HG02973 (cell line): ENCODE measurements around the gene G6PC3.
"Not testable (repeated sequence)": the region's sequence is repeated elsewhere in the genome, so short reads cannot be mapped to it uniquely, and the experiment has no call there.

Experiments
- ATAC-seq: cut with Tn5 transposase; IDR thresholded peaks from one replicate; pipeline ENCODE4 v1.9.1; 2021; ENCODE audit warnings: moderate library complexity; ENCODE audit not compliant: unreplicated experiment

Gene G6PC3

GRCh38 chr17:44105941-44106340 lies 35.4 kb downstream of the G6PC3 start:
- no peak for ATAC-seq

DNA sequence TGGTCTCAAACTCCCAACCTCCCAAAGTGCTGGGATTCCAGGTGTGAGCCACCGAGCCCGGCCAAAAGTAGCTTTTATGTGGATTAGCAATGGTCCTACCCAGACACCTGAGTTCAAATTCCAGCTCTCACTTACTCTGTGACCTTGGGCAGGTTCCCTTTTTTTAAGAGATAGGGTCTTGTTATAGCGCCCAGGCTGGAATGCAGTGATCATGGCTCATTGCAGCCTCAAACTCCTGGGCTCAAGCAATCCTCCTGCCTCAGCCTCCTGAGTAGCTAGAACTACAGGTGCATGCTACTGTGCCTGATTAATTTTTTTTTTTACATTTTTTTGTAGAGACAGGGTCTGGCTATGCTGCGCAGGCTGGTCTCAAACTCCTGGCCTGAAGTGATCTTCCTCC lies 36.3 kb downstream of the G6PC3 start:
- ATAC-seq, result no peak

- ATAC-seq, result no peak
These were observed 38.1 kb downstream of the G6PC3 start for GRCh38 chr17:44108440-44109311.

- no peak for ATAC-seq
These were observed 38.7 kb downstream of the G6PC3 start for GRCh38 chr17:44109312-44109630.

GRCh38 chr17:44110011-44110686 lies 39.6 kb downstream of the G6PC3 start:
- no peak for ATAC-seq

GRCh38 chr17:44110823-44111633 lies 40.5 kb downstream of the G6PC3 start:
- ATAC-seq, result peak; percentile 50

- no peak for ATAC-seq
These were observed 41.2 kb downstream of the G6PC3 start for GRCh38 chr17:44111777-44112176.

DNA sequence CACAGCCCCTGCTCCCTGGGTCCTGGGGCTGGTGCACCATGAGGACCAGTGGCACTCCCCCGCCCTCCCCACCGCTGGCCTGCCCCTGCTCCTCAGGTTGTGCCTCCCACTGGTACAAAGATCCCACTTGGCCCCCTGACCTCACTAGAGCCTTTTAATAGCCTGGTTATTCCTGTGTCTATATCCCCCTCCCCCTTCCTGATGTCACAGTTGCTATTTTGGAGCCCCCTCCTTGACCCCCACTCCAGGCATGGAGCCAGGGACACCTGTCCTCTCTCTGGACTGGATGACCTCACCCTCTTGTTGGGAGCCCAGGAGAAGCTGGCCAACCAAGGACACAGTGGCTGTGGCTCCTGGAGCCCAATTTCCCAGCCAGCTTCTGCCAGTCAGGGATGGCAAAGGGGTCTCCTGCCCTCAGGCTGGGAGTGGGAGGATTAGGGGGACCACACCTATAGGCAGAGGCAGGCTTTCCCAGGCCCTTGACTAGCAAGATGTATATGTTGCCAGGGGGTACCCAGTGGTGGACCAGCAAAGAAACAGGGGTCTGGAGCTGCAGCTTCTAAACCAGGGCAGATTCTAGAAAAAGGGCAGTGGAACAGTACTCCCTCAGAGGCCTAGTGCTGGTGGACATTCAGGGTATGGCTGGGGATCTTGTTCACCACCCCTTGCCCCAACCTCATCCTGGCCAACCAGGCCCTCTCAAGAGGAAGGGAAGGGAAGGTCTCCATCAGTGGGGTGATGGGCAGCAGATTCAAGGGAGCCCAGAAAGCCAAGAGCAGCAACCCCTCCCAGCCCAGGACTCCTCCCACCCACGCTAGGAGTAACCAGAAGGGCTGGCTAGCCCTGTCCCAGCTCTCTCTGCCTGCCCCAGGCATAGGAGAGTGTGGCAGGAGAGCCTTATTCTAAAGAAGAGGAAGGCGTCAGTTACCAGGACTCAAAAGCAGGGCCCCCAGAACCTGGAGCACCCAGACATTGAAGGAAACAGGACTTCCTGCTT lies 42.0 kb downstream of the G6PC3 start:
- no peak for ATAC-seq

DNA sequence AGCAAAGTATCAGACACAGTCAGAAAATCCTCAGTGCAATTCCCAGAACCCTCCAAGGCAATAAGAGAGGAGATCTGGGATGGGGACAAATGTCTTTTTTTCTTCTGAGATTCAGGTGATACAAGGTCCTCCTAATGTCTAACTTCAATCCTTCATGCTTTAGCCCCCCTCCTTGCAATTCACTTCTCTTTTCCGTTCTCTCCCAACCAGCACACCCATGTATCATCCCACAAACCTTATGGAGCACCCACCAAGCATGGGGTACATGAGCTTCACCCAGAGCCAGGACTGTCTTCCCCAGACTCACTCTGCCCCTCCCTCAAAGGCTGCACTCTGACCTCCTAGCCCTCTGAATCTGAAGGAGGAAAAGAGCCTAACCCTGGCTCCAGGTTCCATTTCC lies 42.8 kb downstream of the G6PC3 start:
- no peak for ATAC-seq

DNA sequence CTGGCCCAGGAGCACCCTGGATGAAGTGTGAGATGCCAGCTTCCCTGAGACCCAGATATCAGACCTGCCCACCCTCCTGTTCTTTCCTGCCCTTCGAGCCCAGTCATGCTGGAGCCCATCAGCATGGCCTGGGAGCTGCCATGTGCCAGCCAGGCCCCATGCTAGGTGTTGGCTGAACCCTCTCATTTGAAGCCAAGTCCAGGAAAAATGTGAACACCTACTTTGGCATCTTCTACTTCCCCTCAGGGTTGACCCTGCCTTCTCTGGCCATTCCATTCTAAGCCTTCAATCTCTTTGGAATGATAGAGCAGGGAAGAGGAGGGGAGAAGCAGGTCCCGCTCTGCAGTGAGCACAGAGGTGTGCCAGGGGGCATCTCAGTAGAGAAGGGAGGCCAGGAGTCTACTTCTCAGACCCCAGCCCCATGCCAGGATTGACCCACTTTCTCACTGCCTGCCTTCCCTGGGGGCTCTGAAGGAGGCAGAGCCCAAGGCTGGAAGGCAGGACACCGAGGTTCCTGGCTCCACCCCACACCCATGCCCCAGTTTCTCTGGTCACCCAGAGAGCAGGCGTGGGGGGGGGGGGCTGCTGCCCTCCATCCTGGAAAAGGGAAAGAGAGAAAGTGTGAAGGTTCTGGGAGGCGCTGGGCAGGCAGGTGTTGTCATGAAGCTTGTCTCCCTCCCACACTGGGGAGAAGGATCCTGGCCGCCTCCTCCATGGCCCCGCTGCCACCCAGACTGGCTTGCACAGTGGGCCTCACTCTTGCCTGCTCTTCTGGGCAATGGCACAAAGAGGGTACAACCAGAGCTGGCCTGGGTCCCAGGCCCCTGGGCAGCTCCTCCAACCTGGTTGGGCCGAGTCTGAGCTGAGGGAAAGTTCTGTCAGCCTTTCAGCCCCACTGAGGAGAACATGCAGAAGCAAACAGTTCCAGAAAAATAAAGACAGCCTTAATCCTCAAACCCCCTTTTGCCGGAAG lies 43.6 kb downstream of the G6PC3 start:
- ATAC-seq, result no peak

DNA sequence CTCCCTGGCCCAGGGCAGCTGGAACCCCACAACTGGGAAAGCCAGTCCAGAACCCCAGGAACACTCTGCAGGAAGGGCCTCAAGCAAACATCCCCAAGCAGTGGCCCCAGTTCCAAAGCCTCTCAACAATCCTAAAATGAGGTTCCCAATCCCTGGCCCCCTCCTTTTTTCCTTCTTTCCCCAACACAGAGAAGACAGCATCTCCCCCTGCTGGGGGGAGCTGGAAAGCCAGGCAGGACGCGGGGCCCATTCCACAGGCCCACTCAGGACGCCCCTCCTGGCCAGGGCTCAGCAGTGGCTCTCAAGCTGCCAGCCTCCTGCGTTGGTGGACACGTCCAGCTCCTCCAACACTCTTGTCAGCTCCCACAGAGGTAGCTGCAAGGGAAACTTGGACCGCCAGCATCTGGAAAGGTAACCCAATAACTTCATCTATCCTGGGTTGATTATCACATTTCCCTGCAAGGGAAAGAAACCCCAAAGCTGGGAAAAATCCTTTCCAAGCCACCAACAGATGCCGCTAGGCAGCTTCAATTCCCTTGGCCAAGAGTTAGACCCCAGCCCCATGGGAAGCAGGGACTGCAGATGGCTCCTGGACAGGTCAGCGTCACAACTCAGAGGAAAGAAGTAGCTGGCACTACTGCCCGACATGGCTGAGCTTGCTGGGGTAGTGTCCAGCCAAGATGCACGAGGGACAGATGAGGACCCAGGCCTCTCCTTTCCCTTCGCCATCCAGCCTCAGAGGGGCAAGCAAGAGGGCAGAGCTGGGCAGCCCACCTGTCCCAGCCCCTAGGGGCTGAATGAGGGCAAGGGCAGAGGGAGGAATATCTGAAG lies 45.3 kb downstream of the G6PC3 start:
- ATAC-seq, result no peak

- ATAC-seq, result no peak
These were observed 46.8 kb downstream of the G6PC3 start for GRCh38 chr17:44117351-44117750.

GRCh38 chr17:44118427-44119050 lies 48.0 kb downstream of the G6PC3 start:
- no peak for ATAC-seq

- no peak for ATAC-seq
These were observed 48.5 kb downstream of the G6PC3 start for GRCh38 chr17:44119062-44119461.

DNA sequence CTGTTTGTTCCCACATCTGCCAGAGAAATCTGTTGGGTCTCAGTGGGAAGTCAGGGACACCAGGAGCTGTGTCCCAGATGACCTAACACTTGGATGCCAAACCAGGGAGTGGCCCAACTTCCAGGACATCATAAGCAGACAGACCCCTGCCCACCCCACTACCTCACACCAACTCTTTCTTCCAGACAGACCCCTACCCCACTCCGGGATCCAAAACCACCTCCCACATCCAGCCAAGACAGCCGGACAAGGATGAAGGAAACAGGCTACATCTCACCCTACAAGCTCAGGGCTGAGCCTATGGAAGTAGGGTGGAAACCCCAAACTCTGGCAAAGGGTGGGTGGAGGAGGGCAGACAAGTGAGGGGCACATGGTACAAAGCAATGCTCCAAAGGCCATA lies 49.3 kb downstream of the G6PC3 start:
- no peak for ATAC-seq

DNA sequence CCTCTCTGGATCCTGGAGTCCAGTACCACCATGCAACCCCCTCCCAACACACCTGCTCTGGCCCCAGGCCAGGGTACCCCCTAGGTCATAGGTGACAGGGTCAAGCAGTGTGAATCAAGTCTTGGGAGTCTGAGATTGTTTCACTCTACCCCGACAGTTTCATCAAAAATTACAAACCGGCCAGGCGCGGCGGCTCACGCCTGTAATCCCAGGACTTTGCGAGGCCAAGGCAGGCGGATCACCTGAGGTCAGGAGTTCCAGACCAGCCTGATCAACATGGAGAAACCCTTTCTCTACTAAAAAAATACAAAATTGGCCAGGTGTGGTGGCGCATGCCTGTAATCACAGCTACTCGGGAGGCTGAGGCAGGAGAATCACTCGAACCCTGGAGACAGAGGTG lies 49.7 kb downstream of the G6PC3 start:
- ATAC-seq, result not testable (repeated sequence)

DNA sequence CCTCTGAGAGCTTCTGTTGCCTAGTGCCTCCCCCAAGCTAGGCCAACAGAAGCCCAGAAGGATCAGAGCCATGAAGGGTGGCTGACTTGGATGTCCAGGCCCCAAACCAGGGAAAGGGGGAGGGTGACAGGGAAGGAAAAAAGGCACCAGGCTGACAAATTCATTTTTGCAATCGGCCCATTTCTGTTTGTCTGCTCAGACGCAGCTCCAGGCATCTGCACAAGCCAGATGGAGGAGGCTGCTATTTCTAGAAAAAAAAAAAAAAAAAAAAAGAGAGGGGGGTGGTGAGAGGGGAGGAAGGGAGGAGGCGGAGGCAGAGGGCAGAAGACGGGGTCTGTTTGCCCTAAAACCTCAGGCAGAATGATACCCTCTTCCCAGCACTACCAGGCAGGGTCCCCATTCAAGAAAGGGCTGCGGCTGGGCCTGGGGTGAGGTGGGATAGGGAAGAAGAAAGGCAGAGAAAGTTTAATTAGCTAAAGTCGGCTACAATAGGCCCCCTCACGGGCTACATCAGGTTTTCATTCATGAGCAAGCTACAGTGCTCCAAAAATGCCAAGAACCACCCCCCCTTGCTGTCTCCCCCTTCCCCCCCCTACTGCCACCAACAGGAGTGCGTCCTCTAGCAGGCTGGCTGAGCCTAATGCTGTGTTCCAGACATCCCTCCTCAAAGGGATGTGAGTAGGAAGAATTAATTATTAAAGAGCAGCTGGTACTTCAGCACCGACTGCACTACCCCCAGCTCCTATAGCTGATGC lies 50.5 kb downstream of the G6PC3 start:
- ATAC-seq, result no peak
